ENCODE data around the gene GNG12.

GNG12 gene

DNA sequence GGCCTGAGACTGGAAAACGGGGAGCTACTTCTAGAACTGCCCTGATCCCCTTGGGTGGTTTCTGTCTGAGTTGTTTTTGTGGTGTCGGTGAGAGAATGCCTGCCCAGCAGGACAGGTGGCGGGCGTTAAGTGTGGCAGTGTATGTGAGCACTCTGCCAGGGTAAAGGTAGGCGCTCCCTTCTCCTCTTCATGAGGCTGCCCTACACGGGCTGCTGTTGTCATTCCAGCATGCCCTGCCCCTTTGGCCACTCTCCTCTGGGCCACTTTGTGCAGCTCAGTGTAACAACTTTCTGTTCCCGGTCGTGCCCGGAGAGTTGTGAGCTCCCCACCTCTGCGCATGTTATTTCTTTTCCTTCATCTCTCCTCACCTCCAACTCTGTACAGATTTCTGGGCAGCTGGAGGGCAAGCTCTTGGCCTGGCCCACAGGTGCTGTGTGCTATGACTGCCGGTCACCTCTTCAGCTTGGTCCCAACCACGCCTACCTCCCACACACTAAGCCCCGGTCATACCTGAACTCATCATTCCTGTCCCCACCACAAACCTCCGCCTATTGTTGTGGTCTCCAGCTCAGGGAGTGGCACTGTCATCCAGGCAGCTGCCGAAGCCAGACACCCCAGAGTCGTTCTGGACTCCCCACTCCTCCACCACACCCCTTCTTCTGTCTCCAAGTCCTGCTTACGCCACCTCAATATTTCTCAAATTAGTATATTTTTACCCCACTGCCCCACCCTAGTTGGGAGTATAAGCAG lies 79.3 kb downstream of the GNG12 start:
- DNase-seq (ENCODE audit: low read depth in 2 of 2) = no peak

DNA sequence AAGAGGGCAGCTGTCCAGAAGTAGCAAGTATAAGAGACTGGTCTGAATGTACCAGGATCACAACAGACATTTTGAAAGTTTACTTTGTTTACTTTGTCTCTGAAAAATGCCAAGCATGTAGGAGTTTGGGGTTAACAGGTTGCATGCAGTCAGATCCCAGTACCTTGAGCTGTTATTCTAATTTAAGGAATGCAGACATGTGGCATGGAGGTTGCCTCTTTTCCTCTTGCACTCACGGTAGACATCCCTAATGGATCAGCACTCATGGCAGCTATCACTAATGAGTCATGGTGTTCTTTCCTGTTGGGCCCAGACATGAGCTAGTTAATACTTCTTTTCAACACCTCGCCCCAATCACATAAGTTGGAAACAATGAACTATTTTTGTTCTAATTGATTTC lies 81.0 kb downstream of the GNG12 start:
- DNase-seq (ENCODE audit: low read depth in 2 of 2) = no peak

- DNase-seq (ENCODE audit: low read depth in 2 of 2) = no peak
These were observed 82.6 kb downstream of the GNG12 start for GRCh38 chr1:67750691-67751054.

GRCh38 chr1:67749844-67750690 lies 83.2 kb downstream of the GNG12 start:
- DNase-seq (ENCODE audit: low read depth in 2 of 2) = no peak

GRCh38 chr1:67749263-67749843 lies 83.9 kb downstream of the GNG12 start:
- no peak for DNase-seq (ENCODE audit: low read depth in 2 of 2)

DNA sequence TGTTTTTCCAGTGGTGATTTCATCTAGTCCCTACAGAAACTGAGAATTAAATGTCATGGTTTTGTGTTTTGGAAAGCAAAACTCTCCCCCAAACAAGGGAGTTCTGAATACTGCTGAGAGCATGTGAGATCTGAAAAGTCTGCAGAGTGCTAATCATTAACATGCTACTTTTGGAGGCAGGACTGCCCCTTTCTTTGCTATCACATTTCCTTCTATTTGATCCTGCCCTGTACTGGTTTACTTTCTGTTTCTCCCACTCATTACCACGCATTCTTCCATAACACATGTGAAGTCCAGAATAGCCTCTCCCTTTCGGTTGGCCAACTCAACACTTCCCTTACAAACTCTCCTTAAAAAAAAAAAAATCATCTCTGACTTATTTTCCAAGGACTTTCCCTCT lies 84.6 kb downstream of the GNG12 start:
- no peak for DNase-seq (ENCODE audit: low read depth in 2 of 2)

- no peak for DNase-seq (ENCODE audit: low read depth in 2 of 2)
These were observed 85.4 kb downstream of the GNG12 start for GRCh38 chr1:67747671-67748546.

DNA sequence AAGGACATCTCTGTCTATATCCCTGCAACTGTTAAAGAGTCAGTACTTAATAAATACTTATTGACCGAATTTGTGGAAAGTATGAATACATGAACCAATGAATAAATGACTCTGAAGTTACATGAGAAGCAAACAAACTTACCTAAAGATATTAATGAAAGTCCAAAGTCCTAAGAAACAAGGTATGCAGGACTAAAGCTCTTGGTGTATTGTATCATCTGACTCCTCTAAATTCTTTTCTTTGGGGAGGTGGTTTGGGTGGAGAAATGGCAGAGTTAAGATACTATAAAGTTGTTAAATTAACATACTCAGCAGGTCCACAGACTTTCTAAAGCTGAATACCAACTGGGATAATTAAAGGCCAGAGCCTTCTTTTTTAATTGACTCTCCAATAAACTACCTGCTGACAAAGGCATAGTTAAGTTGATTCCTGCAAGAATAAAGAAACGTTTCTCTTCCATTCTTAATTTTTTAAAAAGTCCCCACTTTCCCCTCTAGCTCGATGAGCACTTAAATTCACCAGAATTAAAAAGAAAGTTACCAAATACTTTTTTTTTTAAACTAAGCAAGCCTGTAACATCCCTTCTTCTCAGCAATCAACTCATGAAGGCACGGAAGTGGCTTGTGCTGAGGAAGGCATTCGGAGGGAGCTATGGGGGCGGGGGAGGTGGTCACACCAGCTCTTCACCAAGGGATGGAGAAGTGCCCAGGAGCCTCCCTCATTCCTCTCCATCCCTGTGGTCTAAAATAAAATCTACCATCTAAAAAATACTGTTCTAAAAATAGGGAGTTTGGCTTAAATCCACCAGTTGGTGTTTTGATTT lies 87.2 kb downstream of the GNG12 start:
- no peak for DNase-seq (ENCODE audit: low read depth in 2 of 2)

GRCh38 chr1:67743072-67743725 lies 90.1 kb downstream of the GNG12 start:
- no peak for DNase-seq (ENCODE audit: low read depth in 2 of 2)

- no peak for DNase-seq (ENCODE audit: low read depth in 2 of 2)
These were observed 91.5 kb downstream of the GNG12 start for GRCh38 chr1:67741736-67742135.

- DNase-seq (ENCODE audit: low read depth in 2 of 2) = no peak
These were observed 92.1 kb downstream of the GNG12 start for GRCh38 chr1:67741121-67741520.

DNA sequence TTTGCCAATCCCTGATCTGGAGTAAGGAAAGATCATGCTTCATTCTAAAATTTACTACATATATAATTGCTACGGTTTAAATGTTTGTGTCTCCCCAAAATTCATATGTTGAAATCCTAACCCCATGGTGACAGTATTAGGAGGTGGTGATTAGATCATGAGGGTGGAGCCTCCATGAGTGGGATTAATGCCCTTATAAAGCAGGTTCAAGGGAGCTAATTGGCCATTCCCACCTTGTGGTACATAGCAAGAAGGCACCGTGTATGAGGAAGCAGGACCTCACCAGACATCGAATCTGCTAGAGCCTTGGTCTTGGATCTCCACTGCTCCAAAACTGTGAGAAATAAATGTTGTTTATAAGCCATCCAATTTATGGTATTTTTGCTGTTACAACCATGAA lies 92.7 kb downstream of the GNG12 start:
- DNase-seq (ENCODE audit: low read depth in 2 of 2) = no peak

- no peak for DNase-seq (ENCODE audit: low read depth in 2 of 2)
These were observed 93.9 kb downstream of the GNG12 start for GRCh38 chr1:67739361-67739760.

DNA sequence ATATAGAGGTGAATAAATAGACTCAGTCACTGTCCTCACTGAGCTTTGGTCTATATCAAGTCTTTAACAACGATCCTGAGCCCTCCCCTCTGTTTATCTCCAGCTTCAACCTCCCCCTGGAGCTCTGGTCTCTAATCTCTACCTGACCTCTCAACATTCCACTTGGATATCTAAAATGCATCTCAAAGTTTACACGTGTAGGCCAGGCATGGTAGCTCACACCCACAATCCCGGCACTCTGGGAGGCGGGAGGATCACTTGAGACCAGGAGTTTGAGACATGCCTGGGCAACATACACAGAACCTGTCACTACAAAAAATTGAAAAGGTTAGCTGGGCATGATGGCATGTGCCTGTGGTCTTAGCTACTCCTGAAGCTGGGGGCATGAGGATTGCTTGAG lies 94.9 kb downstream of the GNG12 start:
- no peak for DNase-seq (ENCODE audit: low read depth in 2 of 2)

DNA sequence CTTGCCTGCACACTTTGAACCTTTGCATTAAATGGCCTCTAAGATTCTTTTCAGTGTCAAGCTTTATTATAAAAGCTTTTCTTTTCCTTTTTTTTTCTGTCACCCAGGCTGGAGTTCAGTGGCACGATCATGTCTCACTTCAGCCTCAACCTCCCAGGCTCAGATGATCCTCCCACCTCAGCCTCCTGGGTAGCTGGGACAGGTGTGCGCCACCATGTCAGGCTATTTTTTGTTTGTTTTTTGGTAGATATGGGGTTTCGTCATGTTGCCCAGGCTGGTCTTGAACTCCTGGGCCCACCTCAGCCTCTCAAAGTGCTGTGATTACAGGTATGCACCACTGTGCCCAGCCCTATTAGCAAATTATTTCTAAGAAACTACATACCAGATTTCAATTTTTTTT lies 95.4 kb downstream of the GNG12 start:
- no peak for DNase-seq (ENCODE audit: low read depth in 2 of 2)

- no peak for DNase-seq (ENCODE audit: low read depth in 2 of 2)
These were observed 96.5 kb downstream of the GNG12 start for GRCh38 chr1:67736750-67737149.

DNA sequence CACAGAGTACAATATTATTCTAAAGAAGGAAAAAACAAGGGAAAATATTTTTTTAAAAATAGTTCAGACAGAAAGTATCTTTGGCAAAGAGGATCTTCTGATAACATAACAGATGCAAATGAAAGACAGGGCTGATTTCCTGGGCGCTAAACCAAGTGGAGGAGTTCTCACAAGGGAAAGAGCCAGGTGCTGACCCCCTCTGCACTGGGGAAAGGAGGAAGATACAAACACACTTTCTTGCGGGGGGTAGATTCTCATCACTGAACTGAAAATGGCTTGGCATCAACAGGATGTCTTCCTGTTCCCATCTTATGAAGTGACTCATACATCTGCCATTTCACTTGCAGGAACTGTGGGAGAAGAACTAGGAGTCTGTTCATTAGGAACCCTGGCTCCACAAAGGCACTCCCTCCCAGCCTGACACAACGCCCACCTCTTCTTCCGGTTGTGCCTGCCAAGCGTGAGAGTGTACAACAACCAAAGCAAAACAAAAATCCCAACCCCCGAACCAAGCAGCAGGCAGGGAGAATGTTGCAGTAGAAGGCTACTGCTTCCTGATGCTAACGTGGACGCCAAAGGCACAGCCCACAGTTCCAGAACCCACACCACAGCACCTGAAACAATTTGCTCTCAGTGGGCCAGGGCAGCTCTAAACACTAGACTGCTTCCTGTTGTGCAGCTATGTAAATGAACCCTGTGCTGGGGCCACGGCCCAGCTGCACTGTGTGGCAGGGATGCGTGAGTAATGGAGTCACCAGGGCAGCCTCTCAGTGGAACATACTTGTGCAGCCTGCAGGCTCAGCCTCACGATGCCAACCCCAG lies 97.2 kb downstream of the GNG12 start:
- DNase-seq (ENCODE audit: low read depth in 2 of 2) = no peak

- no peak for DNase-seq (ENCODE audit: low read depth in 2 of 2)
These were observed 98.1 kb downstream of the GNG12 start for GRCh38 chr1:67735206-67735605.

GRCh38 chr1:67734323-67734690 lies 99.0 kb downstream of the GNG12 start:
- no peak for DNase-seq (ENCODE audit: low read depth in 2 of 2)
